Measurements from ENCODE around the gene TMEM200B.
A peak's percentile ranks its signal among the peaks of the same experiment; 100 is the strongest.
"Not testable (repeated sequence)": the region's sequence is repeated elsewhere in the genome, so short reads cannot be mapped to it uniquely, and the experiment has no call there.

Gene TMEM200B

GRCh38 chr1:29134695-29135028, 11.0 kb upstream of the TMEM200B start:
- DNase-seq (ENCODE audit: low read depth) = no peak

GRCh38 chr1:29133861-29134694, 10.4 kb upstream of the TMEM200B start:
- DNase-seq (ENCODE audit: low read depth) = no peak

- DNase-seq (ENCODE audit: low read depth) = not testable (repeated sequence)
Observed at GRCh38 chr1:29131056-29131455, 7.4 kb upstream of the TMEM200B start.

GRCh38 chr1:29129916-29130315, 6.2 kb upstream of the TMEM200B start:
- DNase-seq (ENCODE audit: low read depth) = no peak

GRCh38 chr1:29128739-29129138, 5.0 kb upstream of the TMEM200B start:
- DNase-seq (ENCODE audit: low read depth) = no peak

- no peak for DNase-seq (ENCODE audit: low read depth)
Observed at GRCh38 chr1:29126198-29126597, 2.5 kb upstream of the TMEM200B start.

GRCh38 chr1:29125788-29126187, 2.1 kb upstream of the TMEM200B start:
- no peak for DNase-seq (ENCODE audit: low read depth)

- DNase-seq (ENCODE audit: low read depth) = no peak
Observed at GRCh38 chr1:29125237-29125641, 1.5 kb upstream of the TMEM200B start.

- no peak for DNase-seq (ENCODE audit: low read depth)
Observed at GRCh38 chr1:29124366-29125236, 898 bp upstream of the TMEM200B start.

- no peak for DNase-seq (ENCODE audit: low read depth)
Observed at GRCh38 chr1:29123053-29123886, 433 bp downstream of the TMEM200B start.

- DNase-seq (ENCODE audit: low read depth) = no peak
Observed at GRCh38 chr1:29122682-29123052, 1.0 kb downstream of the TMEM200B start.

GRCh38 chr1:29121936-29122681, 1.6 kb downstream of the TMEM200B start:
- no peak for DNase-seq (ENCODE audit: low read depth)

- DNase-seq (ENCODE audit: low read depth) = no peak
Observed at GRCh38 chr1:29121516-29121935, 2.2 kb downstream of the TMEM200B start.

- DNase-seq (ENCODE audit: low read depth) = peak; percentile 52
Observed at GRCh38 chr1:29120947-29121485, 2.7 kb downstream of the TMEM200B start.

GRCh38 chr1:29120367-29120766, 3.3 kb downstream of the TMEM200B start:
- no peak for DNase-seq (ENCODE audit: low read depth)

GRCh38 chr1:29119121-29119929, 4.4 kb downstream of the TMEM200B start:
- no peak for DNase-seq (ENCODE audit: low read depth)

GRCh38 chr1:29117381-29117780, 6.3 kb downstream of the TMEM200B start:
- no peak for DNase-seq (ENCODE audit: low read depth)

- no peak for DNase-seq (ENCODE audit: low read depth)
Observed at GRCh38 chr1:29114654-29115053, 9.0 kb downstream of the TMEM200B start.

GRCh38 chr1:29113413-29114117, 10.1 kb downstream of the TMEM200B start:
- DNase-seq (ENCODE audit: low read depth) = no peak

Measured in T follicular helper cell (primary cell).